Left ventricle myocardium inferior (tissue), 1 donor: ENCODE results near the gene RABGAP1. TPM values are rescaled to one million over a fixed set of nuclear protein-coding genes. Genes with fewer than 3 reads are reported as not detected.
"Not testable (repeated sequence)": the region's sequence is repeated elsewhere in the genome, so short reads cannot be mapped to it uniquely, and the experiment has no call there.

Source experiments
- DNase-seq: peaks from one replicate; pipeline ENCODE4 v3.0.0-alpha.2; 2020
- H3K27ac ChIP-seq: fragments of 200-600 bp; replicated peaks from 2 replicates; pipeline ENCODE4 v1.8.0; 2021
- H3K27me3 ChIP-seq: fragments of 200-600 bp; 2 replicates; pipeline ENCODE4 v1.8.0; 2021; ENCODE audit warnings: low read depth
- H3K36me3 ChIP-seq: fragments of 200-600 bp; 2 replicates; pipeline ENCODE4 v1.8.0; 2021
- H3K4me1 ChIP-seq: fragments of 200-600 bp; 2 replicates; pipeline ENCODE4 v1.8.0; 2021
- H3K4me3 ChIP-seq: fragments of 200-600 bp; 2 replicates; pipeline ENCODE4 v1.8.0; 2021; ENCODE audit warnings: mild to moderate bottlenecking, moderate library complexity
- H3K9me3 ChIP-seq: fragments of 200-600 bp; replicated peaks from 2 replicates; pipeline ENCODE4 v1.8.0; 2021
- CTCF ChIP-seq: fragments of 200-600 bp; IDR thresholded peaks from 2 replicates; pipeline ENCODE4 v1.8.0; 2021; ENCODE audit warnings: antibody characterized with exemption, mild to moderate bottlenecking, borderline replicate concordance
- intact Hi-C: fragments of 100-400 bp; cut with micrococcal nuclease; formaldehyde crosslinking; loops from one replicate; pipeline ENCODE4 v1.11.0; 2022
- long read RNA-seq: library from polyadenylated mRNA; unstranded; transcript quantifications from one replicate; pipeline ENCODE4 v2.0.0, GENCODE V29; 2021
- total RNA-seq: library from RNA; stranded (reverse); fragmentation: NEBNext Ultra II Directional; extraction: Animal tissue kit (Norgen Biotek cat#: 25700); gene quantifications from one replicate; pipeline ENCODE4 v1.2.1, GENCODE V29; 2021
- donor health status: DM: no; HTN: yes; CAD: no; lungs with severe emphysema.

Gene RABGAP1
- total RNA-seq: 48.2 TPM
- long read RNA-seq, full-length matches to known transcripts: 44 of 91 reads
- long read RNA-seq, partial matches to known transcripts: 10 of 91 reads
- long read RNA-seq, other reads (novel, unspliced or antisense): 37 of 91 reads

- intact Hi-C loops: no loop called here
Observed at GRCh38 chr9:122940749-122941581, at the start of gene RABGAP1. TSS of gene RABGAP1 (plus strand) at chr9:122941020. CDS start at chr9:122957060, 16,040 bp downstream.

DNA sequence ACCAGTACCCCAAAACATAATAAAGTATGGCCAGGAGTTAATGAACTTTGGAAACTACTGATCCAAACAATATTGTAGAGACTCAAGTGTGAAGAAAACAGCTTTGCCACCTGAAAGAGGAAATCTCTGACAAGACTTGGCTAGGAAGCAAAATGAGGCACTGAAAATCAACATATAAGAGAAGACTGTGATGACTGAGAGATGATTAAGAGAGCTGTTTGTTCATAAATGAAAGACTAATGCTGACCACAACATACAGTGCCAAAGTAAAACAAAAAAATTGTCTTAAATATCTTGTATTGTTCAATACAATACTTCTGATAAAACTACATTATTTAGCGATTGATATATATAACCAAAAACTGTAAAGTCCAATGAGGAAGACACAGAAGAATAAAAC, 42.9 kb upstream of the RABGAP1 start:
- peaks cover 58% of the 10 kb centered on the region for H3K4me1 ChIP-seq
- no peak for DNase-seq

More at GRCh38 chr9:122940749-122941581, at the start of gene RABGAP1:
- H3K9me3 ChIP-seq: no peaks in the 10 kb centered on the region
- H3K27ac ChIP-seq: peak within 1 kb of the TSS; percentile 93
- no peak for TF ChIP-seq CTCF
- peaks cover 24% of the 10 kb centered on the region for H3K36me3 ChIP-seq
- H3K27me3 ChIP-seq: no peaks in the 10 kb centered on the region
- peak; percentile 100 for DNase-seq
- peak within 1 kb of the TSS; percentile 93 for H3K4me3 ChIP-seq
- peaks cover 63% of the 10 kb centered on the region for H3K4me1 ChIP-seq

GRCh38 chr9:122900791-122901190, 40.0 kb upstream of the RABGAP1 start:
- Histone ChIP-seq H3K36me3 (peaks cover 16% of the 10 kb centered on the region), H3K27me3 (no peaks in the 10 kb centered on the region), H3K4me1 (peaks cover 79% of the 10 kb centered on the region), H3K27ac (no peak overlapping the region), H3K9me3 (no peaks in the 10 kb centered on the region), H3K4me3 (no peak overlapping the region)
- no peak for DNase-seq
- TF ChIP-seq CTCF: no peak
- intact Hi-C loops: no loop called here

More for the DNA sequence above, 42.9 kb upstream of the RABGAP1 start:
- no peak overlapping the region for H3K4me3 ChIP-seq
- TF ChIP-seq CTCF: no peak
- no peak overlapping the region for H3K27ac ChIP-seq
- intact Hi-C loops: no loop called here
- no peaks in the 10 kb centered on the region for H3K9me3 ChIP-seq
- no peaks in the 10 kb centered on the region for H3K27me3 ChIP-seq
- H3K36me3 ChIP-seq: peaks cover 43% of the 10 kb centered on the region

DNA sequence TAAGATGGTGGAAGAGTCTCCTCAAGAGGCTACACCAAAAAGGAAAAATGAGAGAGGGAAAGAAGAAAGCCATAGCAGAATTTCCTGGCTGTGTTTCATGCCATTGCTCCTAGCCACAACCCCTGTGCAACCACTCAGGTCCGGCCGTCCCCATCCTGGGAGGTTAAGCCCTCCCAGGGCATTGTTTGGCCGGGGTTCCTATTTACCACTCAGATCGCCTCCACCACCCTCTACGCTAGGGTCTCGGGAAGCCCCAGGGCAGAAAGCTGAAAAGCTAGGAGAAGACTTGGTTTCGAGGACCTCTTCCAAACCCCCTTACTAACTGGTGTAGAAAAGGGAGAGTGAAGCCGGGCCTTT, 36.4 kb upstream of the RABGAP1 start:
- Histone ChIP-seq H3K27ac (peak overlapping the region; percentile 95), H3K27me3 (no peaks in the 10 kb centered on the region), H3K4me3 (peak overlapping the region; percentile 86), H3K9me3 (no peaks in the 10 kb centered on the region), H3K36me3 (peaks cover 3% of the 10 kb centered on the region), H3K4me1 (peaks cover 56% of the 10 kb centered on the region)
- DNase-seq: no peak
- intact Hi-C loops: no loop called here
- no peak for TF ChIP-seq CTCF

GRCh38 chr9:122904823-122905710, 35.8 kb upstream of the RABGAP1 start, which contains the start of gene RC3H2:
TSS of gene RC3H2 (minus strand) at chr9:122905359. CDS start at chr9:122897509, 7,850 bp downstream.
- peak within 1 kb of the TSS; percentile 86 for H3K4me3 ChIP-seq
- peaks cover 50% of the 10 kb centered on the region for H3K4me1 ChIP-seq
- peak; percentile 98 for DNase-seq
- no peaks in the 10 kb centered on the region for H3K27me3 ChIP-seq
- intact Hi-C loops: no loop called here
- H3K9me3 ChIP-seq: no peaks in the 10 kb centered on the region
- TF ChIP-seq CTCF: no peak
- peaks cover 6% of the 10 kb centered on the region for H3K36me3 ChIP-seq
- peak within 1 kb of the TSS; percentile 95 for H3K27ac ChIP-seq

DNA sequence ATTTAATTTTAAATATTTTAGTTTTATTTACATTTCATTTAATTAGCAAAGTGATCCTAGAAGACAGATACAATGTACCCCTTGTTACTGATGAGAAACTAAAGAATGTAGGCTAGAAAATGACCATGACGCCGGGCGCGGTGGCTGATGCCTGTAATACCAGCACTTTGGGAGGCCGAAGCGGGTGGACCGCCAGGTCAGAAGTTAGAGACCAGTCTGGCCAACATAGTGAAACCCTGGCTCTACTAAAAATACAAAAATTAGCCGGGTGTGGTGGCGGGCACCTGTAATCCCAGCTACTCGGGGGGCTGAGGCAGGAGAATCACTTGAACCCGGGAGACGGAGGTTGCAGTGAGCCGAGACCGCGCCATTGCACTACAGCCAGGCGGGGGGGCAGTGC, 34.7 kb upstream of the RABGAP1 start:
- H3K36me3 ChIP-seq: peaks cover 17% of the 10 kb centered on the region
- DNase-seq, H3K27ac ChIP-seq, H3K9me3 ChIP-seq, H3K4me3 ChIP-seq, intact Hi-C loops, H3K27me3 ChIP-seq: not testable (repeated sequence)
- peaks cover 40% of the 10 kb centered on the region for H3K4me1 ChIP-seq
